Mesenteric fat pad (tissue), 1 donor: ENCODE data around the gene PCTP. TPM values are rescaled to one million over a fixed set of nuclear protein-coding genes. Genes with fewer than 3 reads are reported as not detected.

Source experiments
- DNase-seq: peaks from one replicate; pipeline ENCODE4 v3.0.0-alpha.2; 2020; ENCODE audit warnings: low spot score
- long read RNA-seq: library from polyadenylated mRNA; unstranded; transcript quantifications from one replicate; pipeline ENCODE4 v2.0.0, GENCODE V29; 2020
- total RNA-seq: library from RNA; stranded (reverse); fragmentation: NEBNext Ultra II Directional; extraction: Animal tissue kit (Norgen Biotek cat#: 25700); gene quantifications from one replicate; pipeline ENCODE4 v1.2.1, GENCODE V29; 2021
- donor health status: DM: yes; HTN: yes; CAD: no.

PCTP gene
- total RNA-seq, result 22.5 TPM
- long read RNA-seq, transcript PCTP-202 (6 exons, 1,856 nt), result minor isoform, 6 of 72 reads
- long read RNA-seq, transcript PCTP-201 (6 exons, 2,044 nt), result major isoform, 50 of 72 reads
- long read RNA-seq, partial matches to known transcripts, result 4 of 72 reads
- long read RNA-seq, other reads (novel, unspliced or antisense), result 9 of 72 reads

DNA sequence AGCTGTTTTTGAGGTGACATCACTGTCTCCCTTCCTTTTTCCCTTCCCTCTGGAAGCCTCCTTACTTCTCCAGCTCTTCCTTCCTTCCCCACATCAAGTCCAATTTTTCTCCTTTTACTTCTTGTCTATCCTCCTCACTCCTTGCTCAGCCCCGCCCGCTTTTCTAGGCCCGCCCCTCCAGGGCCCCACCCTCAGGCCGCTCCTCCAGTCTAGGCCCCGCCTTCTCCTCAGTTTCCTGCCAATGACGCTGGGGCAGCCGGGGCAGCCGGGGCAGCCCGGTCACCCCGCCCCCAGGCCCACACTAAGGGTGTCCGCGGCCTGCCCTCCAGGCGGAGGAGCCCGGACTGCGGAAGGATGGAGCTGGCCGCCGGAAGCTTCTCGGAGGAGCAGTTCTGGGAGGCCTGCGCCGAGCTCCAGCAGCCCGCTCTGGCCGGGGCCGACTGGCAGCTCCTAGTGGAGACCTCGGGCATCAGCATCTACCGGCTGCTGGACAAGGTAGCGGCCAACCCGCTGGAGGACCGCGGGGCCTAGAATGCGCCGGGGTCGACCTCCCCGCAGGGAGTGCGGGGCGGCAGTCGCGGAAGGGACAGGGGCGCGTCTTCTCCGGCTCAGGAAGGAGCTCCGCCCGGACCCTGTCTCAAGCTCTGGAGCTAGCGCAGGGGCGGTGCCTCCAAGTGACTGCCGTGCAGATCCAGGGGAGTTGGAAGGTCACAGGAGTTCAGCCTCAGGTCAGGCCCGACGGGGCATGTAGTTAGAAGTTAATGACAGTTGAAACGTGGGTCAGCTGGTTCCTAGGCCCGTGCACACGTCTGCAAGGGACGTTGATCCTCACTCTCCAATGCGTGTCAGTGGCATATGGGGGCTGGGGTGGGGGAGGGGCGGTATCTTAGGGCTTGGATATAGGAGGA, at the start of gene PCTP:
TSS of gene PCTP (plus strand) at position 302 of the 908 bp plus-strand sequence. CDS start at position 355, 53 bp downstream.
- DNase-seq, result peak; percentile 98

DNA sequence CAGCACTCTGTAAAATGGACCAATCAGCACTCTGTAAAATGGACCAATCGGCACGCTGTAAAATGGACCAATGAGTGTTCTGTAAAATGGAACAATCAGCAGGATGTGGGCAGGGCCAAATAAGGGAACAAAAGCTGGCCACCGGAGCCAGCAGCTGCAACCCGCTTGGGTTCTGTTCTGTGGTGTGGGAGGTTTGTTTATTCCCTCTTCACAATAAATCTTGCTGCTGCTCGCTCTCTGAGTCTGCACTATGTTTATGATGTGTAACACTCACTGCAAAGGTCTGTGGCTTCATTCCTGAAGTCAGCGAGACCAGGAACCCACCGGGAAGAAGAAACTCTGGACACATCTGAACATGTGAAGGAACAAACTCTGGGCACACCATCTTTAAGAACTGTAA, 48.7 kb upstream of the PCTP start:
- DNase-seq, result no peak

DNA sequence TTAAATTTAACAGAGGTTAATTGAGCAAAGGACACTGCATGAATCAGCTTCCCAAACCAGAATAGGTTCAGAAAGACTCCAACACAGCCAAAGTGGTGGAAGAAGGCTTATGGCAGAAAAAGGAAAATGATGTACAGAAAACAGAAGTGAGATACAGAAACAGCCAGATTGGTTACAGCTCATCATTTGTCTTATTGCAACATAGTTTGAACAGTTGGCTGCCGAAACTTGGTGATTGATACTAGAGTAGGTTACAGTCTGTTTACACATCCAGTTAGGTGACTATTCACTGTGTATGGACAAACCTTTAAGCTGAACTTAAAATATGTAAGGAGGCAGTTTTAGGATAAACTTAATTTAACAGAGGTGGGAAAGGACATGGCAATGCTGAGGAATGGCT, 46.5 kb upstream of the PCTP start:
- DNase-seq, result no peak

DNA sequence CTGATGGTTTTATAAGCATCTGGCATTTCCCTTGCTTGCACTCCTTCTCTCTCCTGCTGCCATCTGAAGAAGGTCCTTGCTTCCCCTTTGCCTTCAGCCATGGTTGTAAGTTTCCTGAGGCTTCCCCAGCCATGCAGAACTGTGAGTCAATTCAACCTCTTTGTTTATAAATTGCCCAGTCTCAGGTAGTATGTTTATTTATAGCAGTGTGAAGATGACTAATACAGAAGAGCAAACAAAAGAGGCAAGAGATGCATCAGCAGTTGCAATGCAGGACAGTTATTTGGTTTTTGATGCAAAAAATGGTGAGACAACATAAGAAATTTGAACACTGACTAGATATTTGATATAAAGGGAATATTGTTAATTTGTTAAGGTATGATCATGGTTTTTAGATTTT, 45.0 kb upstream of the PCTP start:
- DNase-seq, result no peak

DNA sequence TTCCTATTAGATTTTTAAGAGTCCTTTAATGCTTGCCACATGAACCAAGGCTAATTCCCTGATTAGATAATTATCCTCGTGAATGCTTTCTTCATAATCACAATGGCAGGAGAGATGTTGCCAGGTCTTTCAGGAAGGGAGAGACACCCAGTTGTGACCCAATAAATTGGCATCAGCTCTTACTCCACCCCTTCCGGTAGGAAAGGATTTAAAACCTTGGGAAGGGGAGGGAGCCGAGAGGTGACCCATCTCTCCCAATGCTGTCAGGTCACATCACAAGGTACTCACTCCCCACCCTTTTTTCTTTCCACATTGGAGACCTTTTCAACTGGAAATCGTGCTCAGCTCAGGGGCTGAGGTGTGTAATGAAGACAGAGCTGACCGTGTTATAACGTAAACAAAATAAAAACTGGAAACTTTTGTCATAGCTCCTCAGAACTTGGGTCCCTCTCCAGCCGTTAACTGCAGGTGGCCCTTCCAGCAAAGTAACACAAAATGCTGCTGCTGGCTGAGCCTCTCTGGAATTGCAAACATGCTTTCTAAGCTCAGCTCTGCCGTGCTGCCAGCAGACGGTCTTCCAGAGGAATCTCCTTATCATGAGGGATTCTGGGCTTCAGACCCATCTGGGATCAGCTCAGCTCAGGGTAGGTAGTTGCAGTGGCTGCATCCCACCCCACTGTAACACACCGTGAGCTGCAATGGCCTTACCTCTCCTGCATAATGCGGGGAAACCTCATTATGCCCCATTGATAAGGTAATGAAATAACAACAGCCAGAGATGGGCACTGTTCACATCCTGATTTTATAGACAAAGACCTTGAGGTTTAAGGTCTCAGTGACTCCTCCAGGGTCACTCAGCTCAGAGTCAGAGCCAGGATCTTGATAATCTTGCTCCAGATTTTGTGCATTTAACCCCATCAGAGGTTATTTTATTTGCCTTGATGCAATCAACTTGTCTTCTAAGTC, 43.8 kb upstream of the PCTP start:
- DNase-seq, result no peak

DNA sequence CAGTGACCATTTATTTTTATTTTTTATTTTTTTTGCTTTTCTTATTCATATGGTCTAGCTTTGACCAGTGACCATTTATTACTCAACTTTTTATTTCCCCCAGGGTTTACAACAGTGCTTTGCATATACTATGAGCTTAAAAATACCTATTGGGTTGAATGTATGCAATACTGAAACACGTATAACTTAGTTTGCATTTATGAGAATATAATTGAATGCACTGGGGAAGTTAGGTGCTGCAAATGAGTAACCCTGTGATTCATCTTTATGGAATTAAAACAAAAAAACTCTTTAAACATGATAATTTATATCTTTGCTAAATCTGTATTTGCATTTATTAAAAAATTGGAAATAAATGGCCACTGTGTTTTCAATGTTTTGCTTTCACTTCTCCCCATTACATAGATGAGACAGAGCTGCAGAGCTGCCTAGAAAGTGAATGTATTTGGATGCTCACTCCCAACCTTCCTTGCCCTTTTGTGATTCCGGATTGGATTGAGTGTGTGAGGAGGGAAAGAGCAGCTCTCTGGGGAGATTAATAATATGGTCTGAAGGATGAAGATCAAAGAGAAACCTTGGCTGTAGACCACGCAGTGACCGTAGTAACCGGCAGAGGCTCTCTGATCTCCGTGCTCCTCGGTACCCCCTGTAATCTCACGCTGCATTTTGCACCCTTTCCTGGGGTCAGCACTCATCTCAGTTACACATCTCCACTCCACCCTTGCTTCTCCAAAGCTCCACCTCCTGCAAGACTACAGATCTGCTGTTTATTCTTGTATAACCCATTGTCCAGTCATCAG, 42.5 kb upstream of the PCTP start:
- no peak for DNase-seq

DNA sequence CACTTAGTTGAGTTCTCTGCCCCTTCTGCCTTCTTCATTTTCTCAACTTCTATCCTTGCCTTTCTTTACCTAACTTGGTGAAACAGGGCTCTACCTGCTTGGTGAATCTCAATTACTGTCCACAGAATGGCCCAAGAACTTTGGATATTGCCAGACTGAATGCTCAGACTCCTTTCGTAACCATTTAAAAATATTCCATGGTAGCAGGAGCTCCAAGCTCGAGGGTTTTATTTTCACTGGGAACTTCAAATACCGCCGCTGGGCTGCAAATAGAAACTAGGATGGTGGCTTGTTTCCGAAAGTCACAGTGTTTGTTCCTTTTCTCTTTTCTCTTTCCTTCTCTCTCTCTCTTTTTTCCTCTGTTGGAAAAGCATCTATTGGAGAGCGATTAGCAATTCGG, 41.4 kb upstream of the PCTP start:
- no peak for DNase-seq

DNA sequence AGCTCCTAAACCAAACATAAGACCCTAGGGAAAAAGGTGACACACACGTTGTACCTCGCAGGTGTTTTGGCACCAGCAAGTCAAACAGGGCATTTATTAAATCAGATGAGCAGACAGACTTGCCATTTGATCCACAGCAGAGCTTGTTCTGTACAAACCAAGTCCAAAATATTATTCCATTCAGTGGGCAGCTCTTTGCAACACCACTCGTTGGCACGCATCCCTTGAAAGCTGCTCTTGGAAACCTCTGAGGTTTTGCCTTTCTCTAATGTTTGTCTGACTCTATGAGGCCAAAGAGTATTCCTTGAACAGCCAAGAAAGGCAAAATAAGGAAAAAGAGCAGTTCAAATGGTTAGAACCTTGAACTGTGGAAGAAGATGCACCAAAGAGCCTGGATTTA, 40.9 kb upstream of the PCTP start:
- no peak for DNase-seq

DNA sequence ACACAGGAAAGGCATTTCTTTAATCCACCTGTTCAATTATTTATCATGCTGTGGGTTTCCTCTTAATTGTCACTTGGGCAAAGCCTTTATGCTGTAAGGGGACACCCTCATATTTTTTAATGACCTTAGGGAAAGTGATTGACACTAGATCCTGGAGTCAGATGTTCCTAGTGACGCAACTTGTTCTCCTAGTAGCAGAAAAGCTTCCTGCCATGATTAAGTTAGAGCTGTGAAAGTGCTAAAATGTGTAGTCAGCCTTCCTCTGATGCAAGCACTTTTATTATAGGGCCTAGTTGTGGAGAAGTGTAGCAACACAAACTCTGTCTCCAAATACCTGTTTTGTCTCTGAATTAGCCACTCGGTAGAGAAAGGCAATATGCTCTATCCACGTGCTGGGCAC, 40.4 kb upstream of the PCTP start:
- DNase-seq, result no peak

DNA sequence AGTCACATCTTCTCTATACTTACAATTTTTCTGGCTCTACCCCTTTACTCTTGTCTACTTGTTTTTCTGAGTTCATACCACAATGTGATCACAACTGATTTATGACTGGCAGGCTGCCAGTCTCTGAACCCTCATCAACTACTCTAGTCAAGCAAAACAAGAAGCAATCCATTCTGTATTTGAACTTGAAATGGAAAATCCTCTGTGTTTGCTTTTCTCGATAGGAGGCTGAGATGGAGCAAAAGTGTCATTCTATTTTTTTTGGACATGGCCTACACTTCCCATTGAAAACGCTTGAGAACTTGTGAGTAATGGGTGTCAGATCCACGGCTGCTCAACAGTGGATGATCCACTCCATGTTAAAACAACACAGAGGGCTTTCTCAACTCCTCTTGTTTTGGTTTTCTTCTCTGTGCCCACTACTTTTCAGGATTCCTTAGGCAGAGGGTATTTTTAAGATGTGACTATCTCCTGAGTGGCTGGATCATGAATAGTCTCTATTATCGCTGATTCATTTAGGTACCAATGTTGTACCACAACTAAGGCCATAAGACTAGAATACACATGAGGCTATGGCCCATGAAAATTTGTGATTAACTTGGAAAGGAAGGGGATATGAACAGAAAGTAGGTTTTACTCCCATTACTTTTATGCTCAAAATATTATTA, 39.9 kb upstream of the PCTP start:
- no peak for DNase-seq

DNA sequence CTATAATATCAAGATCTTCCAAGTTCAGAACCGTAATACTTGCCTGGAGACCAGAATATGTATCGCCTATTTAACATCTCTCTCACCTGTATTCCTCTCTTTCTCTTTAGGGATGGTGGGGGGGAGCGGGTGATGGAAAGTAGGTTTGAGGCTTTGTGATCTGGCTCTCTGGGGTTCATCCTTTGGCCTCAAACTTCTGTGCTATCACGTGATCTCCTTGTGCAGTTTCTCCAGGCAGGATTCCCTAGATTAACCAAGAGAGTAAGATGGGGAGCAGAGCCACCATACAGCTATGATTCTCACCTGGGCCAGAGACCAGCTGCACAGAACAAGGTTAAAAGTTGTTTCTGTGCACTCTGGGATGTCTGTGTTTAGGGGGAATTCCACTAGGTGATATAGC, 33.4 kb upstream of the PCTP start:
- DNase-seq, result no peak

DNA sequence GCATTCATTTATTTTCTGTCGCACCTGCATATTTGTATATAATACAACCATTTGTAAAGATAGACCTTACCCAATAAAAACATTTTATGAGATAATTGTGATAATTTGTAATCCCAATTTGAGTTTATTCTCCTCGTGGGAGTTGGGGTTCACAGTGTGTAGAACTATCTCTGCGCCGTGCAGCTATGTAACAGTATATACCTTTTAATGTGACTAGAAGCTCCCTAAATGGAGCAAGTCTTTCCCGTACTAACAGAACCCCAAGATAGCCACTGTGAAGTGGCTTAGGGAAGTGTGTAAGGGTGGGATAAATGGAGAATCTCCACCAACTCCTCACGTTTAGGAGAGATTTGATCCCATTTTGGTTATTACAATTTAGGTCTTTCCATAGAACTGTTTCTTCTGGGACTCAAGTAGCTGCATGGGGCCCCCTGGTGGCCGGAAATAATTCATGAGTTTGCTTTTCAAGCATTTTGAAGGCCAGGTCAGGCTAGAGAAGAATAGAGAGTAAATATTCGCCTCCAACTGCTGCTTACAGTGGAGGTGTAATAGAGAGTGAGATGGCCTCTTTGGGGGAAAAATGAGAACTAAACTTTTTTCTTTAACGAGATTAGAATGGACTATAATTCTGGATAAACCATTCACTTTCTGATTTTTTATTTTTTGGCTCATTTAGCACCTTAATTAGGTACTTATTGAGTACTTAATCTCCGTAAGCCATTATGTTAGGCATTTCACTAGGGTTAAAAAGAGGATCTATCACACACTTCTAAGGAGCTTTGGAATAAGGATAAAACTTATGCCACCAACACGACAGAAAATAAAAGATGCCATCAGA, 32.7 kb upstream of the PCTP start:
- DNase-seq, result no peak

DNA sequence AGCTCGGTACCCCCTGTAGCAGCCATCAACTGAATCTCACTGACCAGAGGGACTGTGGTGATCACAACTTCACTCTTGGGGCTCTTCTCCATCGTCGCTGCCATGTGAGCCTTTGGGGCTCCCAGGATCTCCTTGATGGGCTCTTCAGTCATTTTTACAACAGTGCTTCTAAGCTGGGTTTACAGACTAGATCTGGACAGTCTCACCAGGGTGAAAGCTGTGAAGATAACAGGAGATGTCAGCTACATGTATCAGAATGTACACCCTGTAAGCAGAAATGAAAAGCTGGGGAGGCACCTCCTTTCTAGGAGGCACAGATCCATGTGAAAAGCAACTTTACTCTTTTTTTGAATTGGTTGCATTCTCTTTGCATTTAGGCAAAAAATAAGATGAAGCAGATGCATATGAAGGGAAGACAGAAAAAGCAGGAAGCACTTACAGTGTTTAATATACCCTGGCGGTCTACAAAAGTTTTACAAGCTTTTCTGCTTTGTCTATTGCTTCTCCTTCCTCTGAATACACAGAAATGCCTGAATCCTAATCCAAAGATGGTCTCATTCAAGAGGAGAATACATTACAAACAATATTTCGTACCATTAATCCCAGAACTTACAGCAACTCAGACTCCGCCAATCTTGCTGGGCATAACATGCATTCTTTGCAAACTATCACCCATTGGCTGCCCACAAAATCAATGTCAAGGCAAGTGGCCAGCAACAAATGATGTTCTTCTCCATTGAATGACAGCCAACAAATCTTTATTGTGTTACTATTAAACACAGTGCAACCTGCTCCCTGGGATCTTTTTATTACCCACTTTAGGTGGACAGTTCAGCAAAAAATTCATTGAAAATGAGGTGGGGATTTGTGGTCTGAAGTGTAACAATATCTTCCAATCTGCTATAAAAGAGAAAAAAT, 29.7 kb upstream of the PCTP start:
- DNase-seq, result no peak

DNA sequence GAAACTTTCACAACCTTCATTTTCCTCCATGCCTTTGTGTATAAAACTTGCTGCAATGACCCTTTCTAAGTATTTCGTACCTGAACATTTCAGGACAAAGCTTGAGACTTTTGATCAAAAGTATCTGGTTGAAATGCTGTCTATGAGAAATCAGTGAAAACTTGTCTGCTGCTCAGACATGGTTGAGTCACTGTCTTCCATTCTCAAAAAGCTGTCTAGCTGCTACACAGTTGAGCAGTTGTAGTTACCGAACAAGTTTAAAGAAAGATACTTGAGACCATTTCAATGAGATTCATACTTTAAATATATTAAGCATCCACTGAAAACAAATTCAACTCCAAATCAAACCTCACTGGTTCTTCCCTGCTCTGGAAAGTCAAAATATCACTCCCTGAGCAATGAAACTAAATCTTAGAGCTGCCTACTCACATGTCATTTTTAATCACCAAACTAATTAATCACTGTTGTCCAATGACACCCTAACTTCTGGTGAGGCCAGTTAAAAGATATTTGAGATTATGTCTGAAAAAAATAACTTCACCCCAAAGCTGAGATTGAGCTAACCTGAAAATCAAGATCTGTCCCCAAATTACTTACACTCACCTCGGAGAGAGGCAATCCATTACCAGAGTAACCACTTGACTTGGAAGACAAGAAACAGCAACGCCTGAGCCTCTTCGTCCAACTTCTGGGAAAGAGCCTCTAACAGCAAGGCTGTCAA, 28.7 kb upstream of the PCTP start:
- DNase-seq, result no peak

DNA sequence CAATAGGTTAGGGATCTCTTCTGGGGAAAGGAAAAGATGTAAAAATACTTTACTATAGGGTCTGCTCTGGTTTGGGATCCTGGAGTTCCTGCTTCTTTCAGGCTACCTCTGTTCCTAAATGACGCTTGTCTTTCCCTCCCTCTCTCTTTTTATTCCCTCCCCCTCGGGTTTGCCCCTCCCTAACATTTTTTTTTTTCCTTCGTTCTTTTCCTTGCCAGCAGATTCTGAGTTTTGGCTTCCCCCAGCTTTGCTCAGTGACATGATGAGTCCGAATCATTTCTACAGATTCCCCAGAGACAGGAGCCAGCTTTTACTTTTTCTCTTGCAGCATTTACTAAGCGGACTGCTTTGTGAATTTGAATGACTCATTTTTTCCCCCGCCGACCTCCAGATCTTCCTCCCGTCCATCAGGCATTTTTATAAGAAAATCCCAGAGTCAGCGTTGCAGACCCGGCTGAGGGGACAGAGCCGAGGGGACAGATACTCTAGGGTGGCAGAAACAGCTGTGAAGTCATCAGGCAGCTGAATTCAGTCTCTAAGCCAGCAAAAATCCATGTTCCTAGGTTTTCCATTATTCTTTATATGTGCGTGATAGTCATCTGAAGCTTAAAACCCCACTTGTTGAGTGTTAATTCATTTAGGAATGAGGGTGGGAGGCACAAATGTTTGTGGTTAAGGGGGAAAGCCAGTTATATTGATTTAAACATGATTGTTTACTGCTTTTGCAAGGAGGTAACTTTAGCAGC, 27.9 kb upstream of the PCTP start, which contains the start of gene TMEM100:
TSS of gene TMEM100 (minus strand) at position 123 of the 746 bp plus-strand sequence. CDS start 1,794 bp downstream, outside the sequence.
- DNase-seq, result no peak

DNA sequence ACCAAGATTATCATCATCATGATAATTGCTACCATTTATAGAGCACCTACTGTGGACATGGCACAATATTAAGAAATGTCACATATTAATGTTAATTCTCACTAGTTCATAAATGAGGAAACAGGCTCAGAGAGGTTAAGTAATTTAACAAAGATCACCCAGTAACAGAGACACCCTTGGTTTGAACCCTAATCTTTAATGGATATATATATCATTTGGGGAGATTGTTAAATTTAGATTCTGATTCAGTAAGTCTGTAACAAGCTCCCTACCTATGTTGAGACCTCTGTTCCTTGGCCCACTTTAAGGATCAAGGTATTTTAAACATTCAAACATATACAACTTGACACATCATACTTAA, 27.4 kb upstream of the PCTP start:
- DNase-seq, result no peak

DNA sequence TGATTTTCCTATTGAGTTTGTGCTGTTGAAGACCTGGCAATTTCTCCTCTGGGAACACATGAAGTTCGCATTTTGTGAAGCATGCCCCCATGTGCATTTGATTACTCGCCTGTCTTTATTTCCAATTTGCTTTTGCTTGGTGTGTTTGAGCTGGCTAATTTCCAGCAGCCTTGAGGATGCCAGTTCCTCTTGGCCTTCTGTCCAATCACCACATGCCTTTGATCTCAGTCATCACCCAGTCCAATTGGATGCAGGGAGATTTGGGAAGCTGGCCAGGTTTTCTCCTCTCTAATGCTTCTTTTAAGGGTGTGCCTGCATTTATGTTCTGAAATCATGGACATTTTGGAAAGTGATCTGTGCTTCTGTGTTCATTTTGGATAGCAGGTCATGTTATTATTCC, 24.4 kb upstream of the PCTP start:
- DNase-seq, result no peak
